H1 (cell line): ENCODE results near the gene RBP5. TPM values are rescaled to one million over a fixed set of nuclear protein-coding genes. Genes with fewer than 3 reads are reported as not detected.

Experiments
- EP300 ChIP-seq, 2 experiments: IDR thresholded peaks; 1 replicate in 1 of 2; 2 replicates in 1 of 2; pipeline ENCODE4 v1.6.1; 2011 to 2012; ENCODE audit warnings: low read depth in 2 of 2, low read length in 2 of 2, mild to moderate bottlenecking in 2 of 2, borderline replicate concordance in 1 of 2, inconsistent platforms in 1 of 2, moderate library complexity in 1 of 2
- KDM4A ChIP-seq: IDR thresholded peaks from one replicate; pipeline ENCODE4 v1.7.1; 2012; ENCODE audit warnings: low read depth, mild to moderate bottlenecking, moderate library complexity, low read length, inconsistent platforms; ENCODE audit not compliant: severe bottlenecking
- POLR2AphosphoS5 ChIP-seq: IDR thresholded peaks from 2 replicates; pipeline ENCODE4 v1.6.1; 2011; ENCODE audit warnings: low read depth, low read length
- RFX5 ChIP-seq: IDR thresholded peaks from 2 replicates; pipeline ENCODE4 v1.6.1; 2011; ENCODE audit warnings: low read depth, low read length, improper control_type of control experiment, borderline replicate concordance
- ZNF274 ChIP-seq: IDR thresholded peaks from 2 replicates; pipeline ENCODE4 v1.7.0; 2012; ENCODE audit warnings: low read length, borderline replicate concordance; ENCODE audit errors: extremely low read depth
- polyA plus RNA-seq, 7 experiments: library from polyadenylated mRNA; depleted of rRNA in 3 of 7; stranded (reverse) in 5 of 7; unstranded in 2 of 7; fragments of >200 nt in 5 of 7; fragments of 200-250 nt in 2 of 7; gene quantifications; 1 replicate in 5 of 7; 2 replicates in 1 of 7; 4 replicates in 1 of 7; pipeline versions ENCODE4 v1.2.1 to v1.2.3, GENCODE V29; 2011 to 2013; ENCODE audit warnings: missing spikeins in 2 of 7, mixed read lengths in 2 of 7
- total RNA-seq: library from RNA; stranded (reverse); fragmentation: NEBNext Ultra II Directional; extraction: Animal tissue kit (Norgen Biotek cat#: 25700); gene quantifications from 2 replicates; pipeline ENCODE4 v1.2.1, GENCODE V29; 2021

RBP5 gene
- total and polyA plus RNA-seq, 2 of the 8 experiments (the other 6 are each of a cell fraction or from before 2014, with no cell fraction given) = 1.2 to 1.9 TPM

DNA sequence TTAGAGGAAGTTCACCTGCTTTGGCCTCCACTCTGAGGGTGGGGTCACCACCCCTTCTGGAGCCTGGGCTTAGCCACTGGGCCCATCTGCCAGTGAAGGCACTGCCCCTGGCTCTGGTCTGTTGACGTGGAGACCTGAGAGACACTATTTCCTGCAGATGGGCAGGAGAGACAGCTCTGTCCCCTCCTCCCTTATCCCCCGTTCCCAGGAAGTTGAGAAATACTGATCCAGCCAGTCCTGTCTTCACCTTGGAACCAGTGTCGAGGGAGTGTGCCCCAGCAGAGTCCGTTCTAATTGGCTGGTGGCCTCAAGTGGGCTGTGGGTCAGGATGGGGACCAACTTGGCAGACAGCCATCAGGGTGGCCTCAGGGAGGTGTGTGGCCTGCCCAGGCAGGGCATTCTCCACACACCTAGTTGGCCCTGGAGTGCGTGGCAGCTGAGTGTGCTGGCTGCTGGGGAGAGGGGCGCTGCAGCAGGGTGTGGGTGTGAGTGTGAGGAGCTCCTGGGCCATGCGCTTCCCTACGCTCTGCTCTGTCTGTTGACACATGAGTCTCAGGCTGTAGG is 26.9 kb upstream of the RBP5 start (continued):
- TF ChIP-seq RFX5 = no peak
- no peak for TF ChIP-seq EP300 (IDR thresholded peaks at IDR 0.05; ENCODE audit: borderline replicate concordance in 1 of 2, low read depth in 2 of 2, low read length in 2 of 2)
- no peak for TF ChIP-seq ZNF274
- TF ChIP-seq POLR2AphosphoS5 = no peak
- no peak for TF ChIP-seq KDM4A
- TF ChIP-seq, all 59 proteins: peak for 0
